ENCODE results near the gene MYO16. TPM values are rescaled to one million over a fixed set of nuclear protein-coding genes. Genes with fewer than 3 reads are reported as not detected.

Gene MYO16
- total RNA-seq, 1 experiment from 2014 or later, result not detected

- Histone ChIP-seq H3K4me1 (ENCODE audit: insufficient read depth, low read length) (no peaks in the 10 kb centered on the region), H3K23me2 (ENCODE audit: insufficient read length, low read depth, low read length, poor library complexity, severe bottlenecking) (no peaks in the 10 kb centered on the region), H3K79me1 (ENCODE audit: insufficient read depth, low read depth, low read length, poor library complexity, severe bottlenecking) (no peaks in the 10 kb centered on the region), H2AK5ac (ENCODE audit: insufficient read length, low read length) (no peak overlapping the region), H3K9ac (ENCODE audit: extremely low read depth, insufficient read length, low read length) (no peak overlapping the region), H3K27me3 (ENCODE audit: insufficient read depth, low read length) (no peaks in the 10 kb centered on the region), H3K9me3 (ENCODE audit: control insufficient read depth, low read depth, low read length) (no peaks in the 10 kb centered on the region), H4K5ac (ENCODE audit: insufficient read length, low read depth, low read length) (no peak overlapping the region), H2BK5ac (ENCODE audit: insufficient read length, low read length) (no peak overlapping the region), H3K4me2 (ENCODE audit: insufficient read depth, insufficient read length, low read length) (no peak overlapping the region), H3K4ac (ENCODE audit: low read depth, low read length) (no peak overlapping the region), H2BK15ac (ENCODE audit: low read depth, low read length) (no peak overlapping the region), H3K27ac (ENCODE audit: insufficient read length, low read depth, low read length) (no peak overlapping the region), H3K14ac (ENCODE audit: insufficient read depth, low read length) (no peak overlapping the region), H2BK20ac (ENCODE audit: low read depth, low read length, poor library complexity, severe bottlenecking) (no peak overlapping the region), H4K91ac (ENCODE audit: insufficient read length, low read depth, low read length) (no peak overlapping the region), H2BK12ac (ENCODE audit: insufficient read length, low read depth, low read length) (no peak overlapping the region), H2BK120ac (ENCODE audit: low read depth, low read length, poor library complexity, severe bottlenecking) (no peak overlapping the region), H4K8ac (replicated peaks; ENCODE audit: insufficient read length, low read depth, low read length) (no peak overlapping the region), H4K20me1 (ENCODE audit: control insufficient read depth, insufficient read depth, insufficient read length) (no peaks in the 10 kb centered on the region), H3K18ac (ENCODE audit: insufficient read length, low read depth, low read length) (no peak overlapping the region), H3T11ph (ENCODE audit: low read length) (no peak overlapping the region), H2AFZ (ENCODE audit: low read length) (no peak overlapping the region), H3K23ac (ENCODE audit: insufficient read length, low read depth, low read length) (no peak overlapping the region), H3K79me2 (ENCODE audit: insufficient read depth, low read length) (no peaks in the 10 kb centered on the region), H3K56ac (ENCODE audit: insufficient read length, low read depth, low read length) (no peak overlapping the region)
- H3K4me1 Mint-ChIP-seq, result peaks cover 38 to 55% of the 10 kb centered on the region in 2 experiments
- H3K36me3 Mint-ChIP-seq (ENCODE audit: insufficient read depth in 1 of 3, low read depth in 3 of 3), result no peaks in the 10 kb centered on the region; a peak in 1 of 7 replicates
- H3K4me3 Mint-ChIP-seq, result no peak overlapping the region
- WGBS (ENCODE audit: extremely low coverage, insufficient read length, low lambda C conversion rate), result no CpG with 5 or more reads among the region's 8 CpGs
- no peak for TF ChIP-seq CTCF (conservative IDR thresholded peaks at IDR 0.05)
- no peak for DNase-seq
- H3K9me3 Mint-ChIP-seq, result no peaks in the 10 kb centered on the region
- H3K27ac Mint-ChIP-seq, result no peak overlapping the region; a peak in 1 of 7 replicates
- no peaks in the 10 kb centered on the region; the same call in 1 of the 2 replicates for H3K27me3 Mint-ChIP-seq (ENCODE audit: low read depth)
These were observed 524.7 kb downstream of the MYO16 start for GRCh38 chr13:109154146-109154545.
